Measurements from ENCODE around the gene OR2A25.

OR2A25 gene, protein sequence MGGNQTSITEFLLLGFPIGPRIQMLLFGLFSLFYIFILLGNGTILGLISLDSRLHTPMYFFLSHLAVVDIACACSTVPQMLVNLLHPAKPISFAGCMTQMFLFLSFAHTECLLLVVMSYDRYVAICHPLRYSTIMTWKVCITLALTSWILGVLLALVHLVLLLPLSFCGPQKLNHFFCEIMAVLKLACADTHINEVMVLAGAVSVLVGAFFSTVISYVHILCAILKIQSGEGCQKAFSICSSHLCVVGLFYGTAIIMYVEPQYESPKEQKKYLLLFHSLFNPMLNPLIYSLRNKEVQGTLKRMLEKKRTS

DNA sequence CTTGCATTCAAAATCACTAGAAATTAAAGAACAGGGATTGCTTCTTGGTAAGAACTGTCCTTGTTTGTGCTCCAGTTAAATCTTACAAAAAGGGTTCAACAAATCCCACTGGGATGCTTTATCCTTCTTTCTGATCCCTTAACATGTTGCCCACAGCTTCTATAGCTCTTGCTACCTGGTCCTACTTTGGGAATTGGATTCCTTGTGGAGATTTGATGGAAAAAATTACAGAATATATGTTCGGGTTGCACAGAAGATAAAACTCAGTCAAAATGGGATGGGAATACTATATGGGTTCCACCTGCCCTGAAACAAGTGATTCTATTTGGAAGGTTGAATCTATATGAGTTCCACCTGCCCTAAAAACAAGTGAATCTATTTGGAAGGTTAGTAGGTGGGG is at the start of gene OR2A25:
Gene OR2A25 (plus strand): TSS at position 301 of the 400 bp plus-strand sequence. CDS start 4,409 bp downstream, outside the sequence.
- Histone ChIP-seq H3K36me3 (ENCODE audit: low read depth) (no peaks in the 10 kb centered on the region), H3K27me3 (ENCODE audit: insufficient read depth, poor library complexity, severe bottlenecking) (no peaks in the 10 kb centered on the region), H3K27ac (ENCODE audit: poor library complexity, severe bottlenecking) (no peak within 1 kb of the TSS), H3K4me3 (ENCODE audit: severe bottlenecking) (no peak within 1 kb of the TSS), H3K9me3 (ENCODE audit: severe bottlenecking) (no peaks in the 10 kb centered on the region), H3K4me1 (ENCODE audit: insufficient read depth, poor library complexity, severe bottlenecking) (no peaks in the 10 kb centered on the region)
- ATAC-seq (ENCODE audit: low read depth) (no peak), DNase-seq (ENCODE audit: low spot score) (no peak)
- TF ChIP-seq, protein P1, sequence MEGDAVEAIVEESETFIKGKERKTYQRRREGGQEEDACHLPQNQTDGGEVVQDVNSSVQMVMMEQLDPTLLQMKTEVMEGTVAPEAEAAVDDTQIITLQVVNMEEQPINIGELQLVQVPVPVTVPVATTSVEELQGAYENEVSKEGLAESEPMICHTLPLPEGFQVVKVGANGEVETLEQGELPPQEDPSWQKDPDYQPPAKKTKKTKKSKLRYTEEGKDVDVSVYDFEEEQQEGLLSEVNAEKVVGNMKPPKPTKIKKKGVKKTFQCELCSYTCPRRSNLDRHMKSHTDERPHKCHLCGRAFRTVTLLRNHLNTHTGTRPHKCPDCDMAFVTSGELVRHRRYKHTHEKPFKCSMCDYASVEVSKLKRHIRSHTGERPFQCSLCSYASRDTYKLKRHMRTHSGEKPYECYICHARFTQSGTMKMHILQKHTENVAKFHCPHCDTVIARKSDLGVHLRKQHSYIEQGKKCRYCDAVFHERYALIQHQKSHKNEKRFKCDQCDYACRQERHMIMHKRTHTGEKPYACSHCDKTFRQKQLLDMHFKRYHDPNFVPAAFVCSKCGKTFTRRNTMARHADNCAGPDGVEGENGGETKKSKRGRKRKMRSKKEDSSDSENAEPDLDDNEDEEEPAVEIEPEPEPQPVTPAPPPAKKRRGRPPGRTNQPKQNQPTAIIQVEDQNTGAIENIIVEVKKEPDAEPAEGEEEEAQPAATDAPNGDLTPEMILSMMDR (IDR thresholded peaks at IDR 0.05; ENCODE audit: poor library complexity, severe bottlenecking), result no peak

DNA sequence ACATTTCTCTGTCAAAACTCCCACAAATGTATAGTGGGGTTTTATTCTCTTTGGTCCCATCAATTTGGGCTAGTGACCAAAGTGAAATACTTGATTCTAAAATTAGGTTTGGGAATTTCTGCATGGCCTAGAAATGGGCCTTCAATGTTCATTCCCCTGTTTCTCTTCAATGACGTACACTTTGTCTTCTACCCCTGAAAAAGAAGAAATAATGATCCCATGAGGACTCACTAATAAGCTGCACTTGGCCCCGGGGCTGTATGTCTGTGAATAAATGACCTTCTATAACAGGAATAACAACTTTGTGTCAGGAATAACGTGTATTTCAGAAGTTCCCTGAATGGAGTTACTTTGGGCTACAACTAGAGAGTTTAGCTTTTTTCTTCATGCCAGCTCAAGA is 49.3 kb upstream of the OR2A25 start:
- TF ChIP-seq, protein P1 (IDR thresholded peaks at IDR 0.05; ENCODE audit: poor library complexity, severe bottlenecking), result no peak
- ATAC-seq (ENCODE audit: low read depth) (no peak), DNase-seq (ENCODE audit: low spot score) (no peak)

DNA sequence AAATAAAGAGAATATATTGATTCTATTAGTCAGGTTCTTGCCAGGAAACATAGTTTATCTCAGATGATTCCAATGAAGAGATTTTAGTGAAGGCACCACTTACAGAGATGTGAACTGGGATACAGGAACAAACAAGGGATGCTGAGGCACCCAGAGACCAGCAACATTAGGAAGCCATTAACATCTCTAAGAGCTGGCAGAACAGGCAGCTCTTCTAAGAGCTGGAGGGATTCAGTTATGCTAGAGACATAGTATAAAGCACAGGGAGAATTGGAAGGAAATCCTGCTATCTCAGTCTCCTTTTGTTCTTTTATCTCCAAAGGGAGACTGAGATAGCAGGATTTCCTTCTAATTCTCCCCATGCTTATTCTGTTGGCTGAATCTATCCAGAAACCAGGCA is 47.4 kb upstream of the OR2A25 start:
- Histone ChIP-seq H3K27me3 (ENCODE audit: insufficient read depth, poor library complexity, severe bottlenecking) (no peaks in the 10 kb centered on the region), H3K4me1 (ENCODE audit: insufficient read depth, poor library complexity, severe bottlenecking) (no peaks in the 10 kb centered on the region), H3K9me3 (ENCODE audit: severe bottlenecking) (no peaks in the 10 kb centered on the region), H3K36me3 (ENCODE audit: low read depth) (no peaks in the 10 kb centered on the region), H3K27ac (ENCODE audit: poor library complexity, severe bottlenecking) (no peak overlapping the region), H3K4me3 (ENCODE audit: severe bottlenecking) (no peak overlapping the region)
- ATAC-seq (ENCODE audit: low read depth) (no peak), DNase-seq (ENCODE audit: low spot score) (no peak)
- TF ChIP-seq, protein P1 (IDR thresholded peaks at IDR 0.05; ENCODE audit: poor library complexity, severe bottlenecking), result no peak

More for the DNA sequence above, 49.3 kb upstream of the OR2A25 start:
- H3K27me3 ChIP-seq (ENCODE audit: insufficient read depth, poor library complexity, severe bottlenecking), result no peaks in the 10 kb centered on the region
- no peak overlapping the region for H3K27ac ChIP-seq (ENCODE audit: poor library complexity, severe bottlenecking)
- no peak overlapping the region for H3K4me3 ChIP-seq (ENCODE audit: severe bottlenecking)
- H3K4me1 ChIP-seq (ENCODE audit: insufficient read depth, poor library complexity, severe bottlenecking), result no peaks in the 10 kb centered on the region
- H3K9me3 ChIP-seq (ENCODE audit: severe bottlenecking), result no peaks in the 10 kb centered on the region
- no peaks in the 10 kb centered on the region for H3K36me3 ChIP-seq (ENCODE audit: low read depth)

DNA sequence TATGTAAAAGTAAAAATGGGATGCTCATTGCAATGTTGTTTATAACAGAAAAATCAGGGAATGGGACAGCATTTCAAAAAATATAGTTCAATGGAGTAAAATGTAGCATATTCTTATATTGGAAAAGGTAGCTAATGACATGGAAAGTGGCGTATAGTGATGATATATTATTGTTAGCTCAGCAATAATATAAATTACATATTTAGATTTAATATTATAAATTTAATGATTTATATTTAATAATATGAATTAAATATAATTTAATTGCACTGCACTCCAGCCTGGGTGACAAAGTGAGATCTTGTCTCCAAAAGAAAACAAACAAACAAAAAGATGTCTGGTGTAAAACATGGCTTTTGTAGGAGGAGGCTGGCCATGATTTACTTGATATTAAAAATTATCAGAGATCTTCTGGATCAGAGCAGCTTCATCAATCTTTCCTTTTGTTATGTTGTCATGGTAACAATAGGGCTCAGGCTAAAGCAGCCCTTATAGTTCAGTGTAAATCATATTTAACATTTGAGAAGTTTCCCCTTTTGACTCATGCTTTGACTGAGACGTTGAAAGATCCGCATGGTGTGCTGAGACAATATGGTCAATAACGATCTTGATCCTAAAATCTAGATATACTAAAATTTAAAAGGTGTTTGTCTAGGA is 46.3 kb upstream of the OR2A25 start:
- no peak for DNase-seq (ENCODE audit: low spot score)
- no peak overlapping the region for H3K27ac ChIP-seq (ENCODE audit: poor library complexity, severe bottlenecking)
- H3K4me3 ChIP-seq (ENCODE audit: severe bottlenecking), result no peak overlapping the region
- no peak for ATAC-seq (ENCODE audit: low read depth)
- H3K27me3 ChIP-seq (ENCODE audit: insufficient read depth, poor library complexity, severe bottlenecking), result no peaks in the 10 kb centered on the region
- TF ChIP-seq, protein P1 (IDR thresholded peaks at IDR 0.05; ENCODE audit: poor library complexity, severe bottlenecking), result no peak
- no peaks in the 10 kb centered on the region for H3K4me1 ChIP-seq (ENCODE audit: insufficient read depth, poor library complexity, severe bottlenecking)
- no peaks in the 10 kb centered on the region for H3K36me3 ChIP-seq (ENCODE audit: low read depth)
- no peaks in the 10 kb centered on the region for H3K9me3 ChIP-seq (ENCODE audit: severe bottlenecking)

DNA sequence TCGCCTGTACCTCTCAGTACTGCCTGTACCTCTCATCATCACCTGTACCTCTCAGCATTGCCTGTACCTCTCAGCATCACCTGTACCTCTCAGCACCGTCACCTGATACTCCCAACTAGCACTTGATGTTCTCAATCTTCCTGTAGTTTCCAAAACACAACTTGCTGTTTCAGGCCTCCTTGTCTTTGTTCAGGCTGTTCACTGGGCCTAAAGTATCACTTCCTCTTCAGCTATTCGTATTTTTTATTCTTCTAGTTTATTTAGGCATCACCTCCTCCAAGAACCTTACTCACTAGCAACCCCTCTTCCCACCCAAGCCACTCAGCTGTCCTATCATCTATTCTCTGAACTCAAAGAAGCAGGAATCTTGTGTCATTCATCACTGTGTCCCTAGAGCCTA is 45.4 kb upstream of the OR2A25 start:
- ATAC-seq (ENCODE audit: low read depth), result no peak
- H3K36me3 ChIP-seq (ENCODE audit: low read depth), result no peaks in the 10 kb centered on the region
- no peak overlapping the region for H3K27ac ChIP-seq (ENCODE audit: poor library complexity, severe bottlenecking)
- no peaks in the 10 kb centered on the region for H3K4me1 ChIP-seq (ENCODE audit: insufficient read depth, poor library complexity, severe bottlenecking)
- H3K9me3 ChIP-seq (ENCODE audit: severe bottlenecking), result no peaks in the 10 kb centered on the region
- TF ChIP-seq, protein P1 (IDR thresholded peaks at IDR 0.05; ENCODE audit: poor library complexity, severe bottlenecking), result no peak
- H3K4me3 ChIP-seq (ENCODE audit: severe bottlenecking), result no peak overlapping the region
- no peak for DNase-seq (ENCODE audit: low spot score)
- H3K27me3 ChIP-seq (ENCODE audit: insufficient read depth, poor library complexity, severe bottlenecking), result no peaks in the 10 kb centered on the region
